Vagina (tissue), 2 donors: Measurements from ENCODE around the gene DMD. TPM values are rescaled to one million over a fixed set of nuclear protein-coding genes. Genes with fewer than 3 reads are reported as not detected.

Experiments
- DNase-seq, 2 donors: peaks; one replicate each; pipeline ENCODE4 v3.0.0-alpha.2; 2017; ENCODE audit errors: extremely low spot score in 2 of 2
- H3K27ac ChIP-seq: fragments of 200-600 bp; sonication (generic); one replicate; pipeline ENCODE4 v1.5.1; 2019
- H3K27me3 ChIP-seq: fragments of 200-600 bp; sonication (generic); one replicate; pipeline ENCODE4 v1.5.1; 2019
- H3K36me3 ChIP-seq, 2 donors: fragments of 200-600 bp; sonication (generic); one replicate each; pipeline ENCODE4 v1.5.1; 2017 to 2019
- H3K4me1 ChIP-seq: fragments of 200-600 bp; sonication (generic); one replicate; pipeline ENCODE4 v1.5.1; 2019
- H3K4me3 ChIP-seq, 2 donors: fragments of 200-600 bp; sonication (generic); 1 replicate in 1 of 2; 2 replicates in 1 of 2; pipeline ENCODE4 v1.5.1; 2016 to 2019
- H3K9me3 ChIP-seq: fragments of 200-600 bp; sonication (generic); one replicate; pipeline ENCODE4 v1.5.1; 2019
- CTCF ChIP-seq, 3 experiments: fragments of 450-650 bp in 2 of 3; fragments of 200-600 bp in 1 of 3; sonication (generic) in 1 of 3; IDR thresholded peaks; one replicate each; pipeline ENCODE4 v1.5.1; 2017 to 2019; ENCODE audit warnings: antibody characterized with exemption in 3 of 3, mild to moderate bottlenecking in 2 of 3, moderate library complexity in 2 of 3
- POLR2A ChIP-seq, 2 donors: fragments of 450-650 bp; IDR thresholded peaks; one replicate each; pipeline ENCODE4 v1.6.1; 2017; ENCODE audit warnings: antibody characterized with exemption in 2 of 2, mild to moderate bottlenecking in 2 of 2, moderate library complexity in 2 of 2
- POLR2AphosphoS5 ChIP-seq, 2 donors: sonication (generic); formaldehyde crosslinking; IDR thresholded peaks; one replicate each; pipeline ENCODE4 v1.9.0; 2017; ENCODE audit warnings: antibody characterized with exemption in 2 of 2, mild to moderate bottlenecking in 2 of 2, low read depth in 1 of 2; ENCODE audit not compliant: insufficient read depth in 1 of 2
- intact Hi-C: fragments of 100-400 bp; cut with DNase I; formaldehyde crosslinking; loops from one replicate; pipeline ENCODE4 v1.15.1; 2023
- total RNA-seq: library from RNA; depleted of rRNA; stranded (reverse); fragments of >200 nt; gene quantifications from one replicate; pipeline ENCODE4 v1.2.3, GENCODE V29; 2016

DMD gene
- total RNA-seq, 1 donor from 2014 or later = 25.8 TPM

GRCh38 chrX:31713120-31713519 is 1498.2 kb downstream of the DMD start:
- no peaks in the 10 kb centered on the region for H3K9me3 ChIP-seq
- H3K27ac ChIP-seq = no peak overlapping the region
- H3K4me1 ChIP-seq = no peaks in the 10 kb centered on the region
- H3K36me3 ChIP-seq = no peaks in the 10 kb centered on the region
- TF ChIP-seq POLR2AphosphoS5 (IDR thresholded peaks at IDR 0.05; ENCODE audit: insufficient read depth in 1 of 2, low read depth in 1 of 2) (no peak), POLR2A (IDR thresholded peaks at IDR 0.05) (no peak), CTCF (IDR thresholded peaks at IDR 0.05) (no peak)
- H3K4me3 ChIP-seq = no peak overlapping the region
- DNase-seq = no peak
- intact Hi-C loops = no loop called here
- H3K27me3 ChIP-seq = no peaks in the 10 kb centered on the region

- Histone ChIP-seq H3K9me3 (no peaks in the 10 kb centered on the region), H3K27ac (no peak overlapping the region), H3K27me3 (no peaks in the 10 kb centered on the region), H3K4me1 (no peaks in the 10 kb centered on the region), H3K36me3 (no peaks in the 10 kb centered on the region), H3K4me3 (no peak overlapping the region)
- no peak for TF ChIP-seq POLR2AphosphoS5 (IDR thresholded peaks at IDR 0.05; ENCODE audit: insufficient read depth in 1 of 2, low read depth in 1 of 2)
- no peak for TF ChIP-seq POLR2A (IDR thresholded peaks at IDR 0.05)
- DNase-seq = no peak
- intact Hi-C loops = no loop called here
Observed at GRCh38 chrX:31711166-31711565, 1500.2 kb downstream of the DMD start.

GRCh38 chrX:31708116-31708515 is 1503.2 kb downstream of the DMD start:
- Histone ChIP-seq H3K36me3 (no peaks in the 10 kb centered on the region), H3K27ac (no peak overlapping the region), H3K4me1 (no peaks in the 10 kb centered on the region), H3K27me3 (no peaks in the 10 kb centered on the region), H3K4me3 (no peak overlapping the region), H3K9me3 (no peaks in the 10 kb centered on the region)
- TF ChIP-seq POLR2AphosphoS5 (IDR thresholded peaks at IDR 0.05; ENCODE audit: insufficient read depth in 1 of 2, low read depth in 1 of 2) (no peak), CTCF (IDR thresholded peaks at IDR 0.05) (no peak), POLR2A (IDR thresholded peaks at IDR 0.05) (no peak)
- DNase-seq = no peak
- intact Hi-C loops = no loop called here

- Histone ChIP-seq H3K27ac (no peak overlapping the region), H3K36me3 (no peaks in the 10 kb centered on the region), H3K9me3 (no peaks in the 10 kb centered on the region), H3K4me3 (no peak overlapping the region), H3K4me1 (no peaks in the 10 kb centered on the region), H3K27me3 (no peaks in the 10 kb centered on the region)
- TF ChIP-seq POLR2AphosphoS5 (IDR thresholded peaks at IDR 0.05; ENCODE audit: insufficient read depth in 1 of 2, low read depth in 1 of 2) (no peak), POLR2A (IDR thresholded peaks at IDR 0.05) (no peak), CTCF (IDR thresholded peaks at IDR 0.05) (no peak)
- DNase-seq = no peak
- intact Hi-C loops = no loop called here
Observed at GRCh38 chrX:31706466-31706865, 1504.9 kb downstream of the DMD start.

GRCh38 chrX:31705816-31706215 is 1505.5 kb downstream of the DMD start:
- H3K27me3 ChIP-seq = no peaks in the 10 kb centered on the region
- no peak for DNase-seq

More at GRCh38 chrX:31705816-31706215, 1505.5 kb downstream of the DMD start:
- H3K36me3 ChIP-seq = no peaks in the 10 kb centered on the region
- H3K9me3 ChIP-seq = no peaks in the 10 kb centered on the region
- intact Hi-C loops = no loop called here
- H3K4me1 ChIP-seq = no peaks in the 10 kb centered on the region
- TF ChIP-seq CTCF (IDR thresholded peaks at IDR 0.05) (no peak), POLR2AphosphoS5 (IDR thresholded peaks at IDR 0.05; ENCODE audit: insufficient read depth in 1 of 2, low read depth in 1 of 2) (no peak), POLR2A (IDR thresholded peaks at IDR 0.05) (no peak)
- H3K4me3 ChIP-seq = no peak overlapping the region
- no peak overlapping the region for H3K27ac ChIP-seq
